Esophagus squamous epithelium (tissue), 5 donors: Measurements from ENCODE around the gene CAPS. TPM values are rescaled to one million over a fixed set of nuclear protein-coding genes. Genes with fewer than 3 reads are reported as not detected.
A peak's percentile ranks its signal among the peaks of the same experiment; 100 is the strongest.
"Not testable (repeated sequence)": the region's sequence is repeated elsewhere in the genome, so short reads cannot be mapped to it uniquely, and the experiment has no call there.

Experiments
- DNase-seq: peaks from one replicate; lab custom pipeline; 2025; lab: John Stamatoyannopoulos, UW
- H3K27ac ChIP-seq, 4 donors: fragments of 200-600 bp; sonication (generic); one replicate each; pipeline ENCODE4 v1.5.1; 2016 to 2019; ENCODE audit warnings: mild to moderate bottlenecking in 1 of 4
- H3K27me3 ChIP-seq, 4 donors: fragments of 200-600 bp; sonication (generic); 1 replicate in 3 of 4; 2 replicates in 1 of 4; pipeline versions ENCODE4 v1.5.1 to v1.6.0; 2017 to 2021; ENCODE audit warnings: antibody characterized with exemption in 1 of 4
- H3K36me3 ChIP-seq, 3 donors: fragments of 200-600 bp; sonication (generic); one replicate each; pipeline ENCODE4 v1.5.1; 2016 to 2019
- H3K4me1 ChIP-seq, 3 donors: fragments of 200-600 bp; sonication (generic); one replicate each; pipeline ENCODE4 v1.5.1; 2017 to 2019
- H3K4me3 ChIP-seq, 4 donors: fragments of 200-600 bp; sonication (generic); 1 replicate in 3 of 4; 2 replicates in 1 of 4; pipeline ENCODE4 v1.5.1; 2016 to 2019; ENCODE audit warnings: mild to moderate bottlenecking in 2 of 4, moderate library complexity in 1 of 4
- H3K9me3 ChIP-seq, 3 donors: fragments of 200-600 bp; sonication (generic); one replicate each; pipeline ENCODE4 v1.5.1; 2016 to 2019
- POLR2A ChIP-seq, 4 donors: fragments of 450-650 bp; IDR thresholded peaks; one replicate each; pipeline ENCODE4 v1.6.1; 2017; ENCODE audit warnings: antibody characterized with exemption in 4 of 4, mild to moderate bottlenecking in 4 of 4, moderate library complexity in 3 of 4
- WGBS, 2 donors: methylation state at CpG; one replicate each; pipeline ENCODE4 v1.1.5; 2018; 5-methylcytosine and 5-hydroxymethylcytosine counted together
- intact Hi-C: fragments of 100-400 bp; cut with DNase I; formaldehyde crosslinking; loops from one replicate; pipeline ENCODE4 v1.15.0; 2022
- total RNA-seq, 4 donors: library from RNA; depleted of rRNA; stranded (reverse); fragments of >200 nt; gene quantifications; one replicate each; pipeline ENCODE4 v1.1.0, GENCODE V29; 2016
- TF ChIP-seq, protein P1 (sequence below), 6 experiments: fragments of 450-650 bp in 4 of 6; fragments of 200-600 bp in 2 of 6; sonication (generic) in 2 of 6; IDR thresholded peaks; one replicate each; pipeline ENCODE4 v1.5.1; 2016 to 2019; ENCODE audit warnings: antibody characterized with exemption in 6 of 6, mild to moderate bottlenecking in 4 of 6, moderate library complexity in 4 of 6
- donor health status: DM: yes; HTN: yes; CAD: no.

Gene CAPS
- total RNA-seq, 4 donors from 2014 or later = 3.3 to 13.7 (median 7.3) TPM

DNA sequence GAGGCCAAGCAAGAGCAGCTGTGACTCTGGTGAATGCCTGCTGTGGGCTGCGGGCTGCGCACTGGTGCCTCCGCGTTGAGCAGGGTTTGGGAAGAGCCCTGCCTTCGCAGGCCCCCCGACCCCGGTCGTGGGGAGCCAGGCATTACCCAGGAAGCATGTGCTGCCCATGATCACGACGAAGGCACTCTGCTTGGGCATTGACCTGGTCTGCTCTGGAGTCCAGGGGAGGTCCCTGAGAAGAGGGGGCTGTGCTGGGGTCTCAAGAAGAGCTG, 44.7 kb downstream of the CAPS start:
- DNase-seq = no peak
- 83% methylated on average over 2 of the region's 10 CpGs; no CpG with 5 or more reads in 1 of the 2 donors for WGBS, 2 donors
- intact Hi-C loops = no loop called here
- H3K27me3 ChIP-seq = no peaks in the 10 kb centered on the region
- TF ChIP-seq, protein P1, sequence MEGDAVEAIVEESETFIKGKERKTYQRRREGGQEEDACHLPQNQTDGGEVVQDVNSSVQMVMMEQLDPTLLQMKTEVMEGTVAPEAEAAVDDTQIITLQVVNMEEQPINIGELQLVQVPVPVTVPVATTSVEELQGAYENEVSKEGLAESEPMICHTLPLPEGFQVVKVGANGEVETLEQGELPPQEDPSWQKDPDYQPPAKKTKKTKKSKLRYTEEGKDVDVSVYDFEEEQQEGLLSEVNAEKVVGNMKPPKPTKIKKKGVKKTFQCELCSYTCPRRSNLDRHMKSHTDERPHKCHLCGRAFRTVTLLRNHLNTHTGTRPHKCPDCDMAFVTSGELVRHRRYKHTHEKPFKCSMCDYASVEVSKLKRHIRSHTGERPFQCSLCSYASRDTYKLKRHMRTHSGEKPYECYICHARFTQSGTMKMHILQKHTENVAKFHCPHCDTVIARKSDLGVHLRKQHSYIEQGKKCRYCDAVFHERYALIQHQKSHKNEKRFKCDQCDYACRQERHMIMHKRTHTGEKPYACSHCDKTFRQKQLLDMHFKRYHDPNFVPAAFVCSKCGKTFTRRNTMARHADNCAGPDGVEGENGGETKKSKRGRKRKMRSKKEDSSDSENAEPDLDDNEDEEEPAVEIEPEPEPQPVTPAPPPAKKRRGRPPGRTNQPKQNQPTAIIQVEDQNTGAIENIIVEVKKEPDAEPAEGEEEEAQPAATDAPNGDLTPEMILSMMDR (IDR thresholded peaks at IDR 0.05) = no peak
- no peak for TF ChIP-seq POLR2A (IDR thresholded peaks at IDR 0.05)
- peaks cover 0 to 9% (median 6%) of the 10 kb centered on the region in 3 donors for H3K36me3 ChIP-seq
- H3K4me1 ChIP-seq = peaks cover 43 to 90% (median 55%) of the 10 kb centered on the region in 3 donors
- H3K9me3 ChIP-seq = no peaks in the 10 kb centered on the region
- H3K27ac ChIP-seq = peak overlapping the region in 2 of 4 donors; percentile 10 to 27
- no peak overlapping the region for H3K4me3 ChIP-seq

DNA sequence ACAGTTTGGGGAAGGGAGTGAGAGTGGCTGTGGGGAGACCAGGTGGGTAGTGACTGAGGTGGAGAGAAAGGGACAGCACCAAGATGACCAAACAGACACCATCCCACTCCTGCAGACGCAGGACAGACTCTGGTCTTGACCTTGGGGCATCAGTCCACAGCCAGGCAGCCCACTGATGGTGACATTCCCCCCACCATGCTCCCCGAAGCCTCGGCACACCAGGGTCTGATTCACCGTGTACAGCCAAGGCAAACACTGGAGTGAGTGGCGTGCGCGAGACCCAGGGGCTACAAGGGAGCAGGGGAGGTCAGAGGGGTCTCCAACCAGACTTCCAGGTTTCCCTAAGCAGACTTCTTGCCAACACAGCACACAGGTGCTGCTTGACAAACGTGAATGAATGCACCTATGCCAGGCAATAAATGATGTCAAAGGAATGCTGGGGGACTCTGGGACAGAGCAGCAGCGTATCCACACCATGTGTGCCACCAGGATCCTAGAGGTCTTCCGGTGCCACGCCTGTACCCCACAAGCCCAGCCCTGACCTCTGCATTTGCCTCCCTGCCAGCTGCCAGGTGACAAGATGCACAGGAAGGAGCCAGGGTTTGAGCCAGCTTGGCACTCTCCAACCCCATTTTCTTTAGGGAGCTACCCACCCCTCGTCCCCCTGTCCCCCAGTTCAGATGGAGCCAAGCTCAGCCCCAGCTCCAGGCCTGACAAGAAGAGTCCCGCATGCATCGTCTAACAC, 45.4 kb downstream of the CAPS start:
- intact Hi-C loops = no loop called here
- H3K4me3 ChIP-seq = no peak overlapping the region
- DNase-seq = no peak
- 78 to 86% methylated on average over 4 to 6 of the region's 14 CpGs for WGBS, 2 donors
- TF ChIP-seq, protein P1 (IDR thresholded peaks at IDR 0.05) = no peak
- no peak for TF ChIP-seq POLR2A (IDR thresholded peaks at IDR 0.05)
- no peaks in the 10 kb centered on the region for H3K9me3 ChIP-seq
- peak overlapping the region in 3 of 4 donors; percentile 66 to 85 (median 79) for H3K27ac ChIP-seq
- H3K4me1 ChIP-seq = peaks cover 36 to 90% (median 54%) of the 10 kb centered on the region in 3 donors
- peaks cover 0 to 9% (median 6%) of the 10 kb centered on the region in 3 donors for H3K36me3 ChIP-seq
- H3K27me3 ChIP-seq = no peaks in the 10 kb centered on the region

DNA sequence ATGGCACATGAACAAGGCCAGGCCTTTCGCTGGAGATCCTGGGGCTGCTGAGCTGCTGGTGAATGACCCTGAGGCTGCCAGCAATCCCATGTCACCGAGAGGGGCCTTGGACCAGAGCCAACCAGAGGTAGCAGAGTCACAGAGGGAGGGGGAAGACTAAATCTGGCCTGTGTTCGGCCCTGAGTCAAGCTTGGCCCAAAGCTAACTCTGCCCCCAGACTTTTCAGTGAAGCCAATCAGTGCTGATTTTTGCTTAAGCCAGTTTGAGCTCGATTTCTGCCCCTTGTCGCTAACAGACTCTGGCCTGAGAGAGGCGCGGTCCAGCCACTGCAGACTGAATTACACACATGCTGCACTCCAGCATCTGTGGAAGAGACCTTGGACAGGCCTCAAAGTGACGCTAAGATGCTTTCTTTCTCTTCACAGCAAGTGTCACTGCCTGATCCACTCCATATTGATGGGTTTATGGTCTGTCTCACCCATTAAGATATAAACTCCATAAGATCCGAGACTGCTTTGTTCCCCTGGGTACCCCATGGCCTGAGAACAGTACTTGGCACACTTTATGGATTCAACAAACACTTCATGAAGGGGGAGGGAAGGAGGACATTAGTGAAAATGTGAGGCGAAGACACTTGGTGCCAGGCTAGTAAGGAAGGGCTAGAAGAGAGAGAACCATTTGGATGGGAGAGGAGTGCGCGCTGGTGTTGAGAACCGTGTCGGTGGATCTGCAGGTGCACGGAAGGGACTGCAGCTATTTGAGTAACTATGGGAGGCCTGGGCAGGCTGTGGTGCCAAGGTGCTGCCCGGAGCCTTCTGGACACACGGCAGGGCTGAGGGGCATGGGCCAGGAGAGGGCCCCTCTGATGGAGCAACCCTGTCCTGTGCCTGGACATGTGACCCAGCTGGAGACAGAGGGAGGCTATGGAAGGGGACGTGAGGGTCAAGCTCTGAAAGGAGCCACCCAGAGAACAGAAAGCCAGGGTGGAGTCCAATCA, 46.2 kb downstream of the CAPS start:
- WGBS, 2 donors = 78 to 88% methylated on average over 7 to 14 of the region's 18 CpGs
- no peaks in the 10 kb centered on the region for H3K27me3 ChIP-seq
- peak overlapping the region in 3 of 4 donors; percentile 66 to 85 (median 79) for H3K27ac ChIP-seq
- peaks cover 28 to 90% (median 51%) of the 10 kb centered on the region in 3 donors for H3K4me1 ChIP-seq
- no peaks in the 10 kb centered on the region for H3K9me3 ChIP-seq
- intact Hi-C loops = no loop called here
- peaks cover 0 to 13% (median 9%) of the 10 kb centered on the region in 3 donors for H3K36me3 ChIP-seq
- DNase-seq = no peak
- no peak for TF ChIP-seq POLR2A (IDR thresholded peaks at IDR 0.05)
- TF ChIP-seq, protein P1 (IDR thresholded peaks at IDR 0.05) = no peak
- no peak overlapping the region for H3K4me3 ChIP-seq

DNA sequence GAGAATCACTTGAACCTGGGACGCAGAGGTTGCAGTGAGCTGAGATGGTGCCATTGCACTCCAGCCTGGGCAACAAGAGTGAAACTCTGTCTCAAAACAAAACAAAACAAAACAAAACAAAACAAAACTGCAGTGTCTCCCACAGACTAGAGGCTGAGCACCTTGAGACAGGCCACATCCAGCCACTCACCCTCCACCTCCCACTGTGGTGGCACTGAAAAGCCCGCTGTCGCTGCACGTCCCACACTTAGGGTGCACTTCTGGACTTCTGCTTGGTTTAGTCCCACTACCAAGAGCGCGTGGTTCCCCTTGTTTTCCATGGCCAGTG, 47.6 kb downstream of the CAPS start:
- H3K9me3 ChIP-seq, H3K27me3 ChIP-seq, DNase-seq, intact Hi-C loops: not testable (repeated sequence)
- Histone ChIP-seq H3K36me3 (peaks cover 0 to 20% (median 9%) of the 10 kb centered on the region in 3 donors), H3K27ac (peak overlapping the region; percentile 34 to 85 (median 72)), H3K4me1 (peaks cover 28 to 90% (median 54%) of the 10 kb centered on the region in 3 donors), H3K4me3 (peak overlapping the region in 1 of 4 donors; percentile 15)
- WGBS, 2 donors = 50 to 72% methylated on average over 5 to 6 of the region's 6 CpGs

DNA sequence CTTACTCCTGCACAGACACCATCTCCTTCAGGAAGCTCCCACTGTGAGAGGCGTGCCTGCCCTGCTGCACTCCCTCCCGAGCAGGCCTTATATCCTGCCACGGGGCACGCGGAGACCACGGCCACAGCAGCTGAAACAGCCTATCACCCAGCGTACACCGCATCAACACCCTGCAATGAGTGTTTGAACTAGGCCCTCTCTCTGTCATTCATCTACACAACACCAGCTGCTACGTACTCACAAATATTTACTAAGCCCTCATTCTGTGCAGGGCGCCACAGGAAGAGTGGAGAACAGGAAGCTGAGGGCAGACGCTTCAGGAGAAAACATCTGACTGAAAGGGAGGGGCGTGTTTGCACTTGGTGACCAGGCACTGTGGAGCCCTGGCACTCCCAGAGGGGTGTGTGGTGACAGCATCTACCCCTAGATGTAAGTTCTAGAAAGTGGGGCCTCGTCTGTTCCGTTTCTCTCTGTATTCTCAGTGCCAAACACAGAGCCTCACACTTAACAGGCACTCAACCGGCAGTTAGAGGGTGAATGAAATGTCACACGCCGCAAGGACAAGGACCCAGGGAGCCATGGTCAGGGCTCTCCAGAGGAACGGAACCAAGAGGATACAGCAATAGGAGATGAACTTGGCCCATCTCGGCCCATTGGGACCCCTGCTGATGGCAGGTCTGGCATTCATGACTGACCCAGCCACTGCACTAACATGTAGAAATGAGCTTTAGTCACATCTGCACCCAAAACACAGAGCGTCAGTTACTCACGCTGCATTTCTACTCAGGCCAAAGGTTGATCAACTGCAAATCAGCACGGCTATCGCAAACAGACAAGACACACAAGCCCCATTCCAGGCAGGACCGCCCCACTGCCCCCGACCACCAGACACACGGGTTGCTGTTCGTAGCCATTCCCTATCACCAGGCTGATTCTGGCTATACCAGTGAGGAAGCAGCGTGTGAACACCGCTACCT, 48.2 kb downstream of the CAPS start:
- Histone ChIP-seq H3K27me3 (no peaks in the 10 kb centered on the region), H3K27ac (peak overlapping the region; percentile 34 to 85 (median 72)), H3K4me1 (peaks cover 28 to 95% (median 58%) of the 10 kb centered on the region in 3 donors), H3K4me3 (peak overlapping the region in 1 of 4 donors; percentile 15), H3K9me3 (no peaks in the 10 kb centered on the region), H3K36me3 (peaks cover 0 to 20% (median 9%) of the 10 kb centered on the region in 3 donors)
- intact Hi-C loops = no loop called here
- DNase-seq = no peak
- WGBS, 2 donors = 50 to 59% methylated on average over 9 to 17 of the region's 29 CpGs
- peak in 1 of 4 donors; percentile 16 for TF ChIP-seq POLR2A (IDR thresholded peaks at IDR 0.05)
- TF ChIP-seq, protein P1 (IDR thresholded peaks at IDR 0.05) = no peak

DNA sequence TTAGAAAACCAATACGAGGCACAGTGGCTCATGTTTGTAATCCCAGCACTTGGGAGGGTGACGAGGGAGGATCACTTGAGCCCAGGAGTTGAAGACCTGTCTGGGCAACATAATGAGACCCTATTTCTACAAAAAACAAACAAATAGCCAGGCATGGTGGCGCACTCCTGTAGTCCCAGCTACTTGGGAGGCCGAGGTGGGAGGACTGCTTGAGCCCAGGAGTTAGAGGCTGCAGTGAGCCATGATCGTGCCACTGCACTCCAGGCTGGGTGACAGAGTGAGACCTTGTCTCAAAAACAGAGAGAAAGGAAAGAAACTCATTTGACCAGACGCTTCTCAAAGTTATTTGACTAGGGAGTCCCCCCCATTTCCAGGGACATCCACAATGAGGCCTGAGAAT, 49.2 kb downstream of the CAPS start:
- 86 to 95% methylated on average over 4 to 5 of the region's 6 CpGs for WGBS, 2 donors
- H3K9me3 ChIP-seq, intact Hi-C loops, DNase-seq, H3K27me3 ChIP-seq, H3K4me3 ChIP-seq: not testable (repeated sequence)
- peaks cover 0 to 14% (median 7%) of the 10 kb centered on the region in 3 donors for H3K36me3 ChIP-seq
- peak overlapping the region; percentile 34 to 85 (median 72) for H3K27ac ChIP-seq
- peaks cover 35 to 100% (median 68%) of the 10 kb centered on the region in 3 donors for H3K4me1 ChIP-seq
